ENCODE results near the gene CCDC181.

DNA sequence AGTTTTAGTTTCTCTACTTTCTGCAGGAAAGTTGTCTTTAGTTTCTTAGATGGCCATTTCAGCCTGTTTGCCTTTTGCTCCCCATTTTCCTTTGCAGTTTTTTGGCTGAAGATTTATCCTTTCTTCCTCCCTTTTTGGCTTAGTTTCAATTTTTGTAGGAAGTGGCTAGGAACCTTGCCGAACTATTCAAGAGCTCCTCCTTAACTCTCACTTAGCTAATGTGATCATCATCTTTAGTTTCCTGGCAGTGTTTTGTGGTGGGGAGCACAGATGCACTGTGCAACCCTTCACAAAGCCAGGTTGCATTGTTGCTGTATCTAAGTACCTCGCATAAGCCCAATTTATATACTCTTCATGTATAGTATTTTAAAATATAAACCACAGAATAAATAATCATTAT is 28.8 kb upstream of the CCDC181 start:
- TF ChIP-seq TARDBP (IDR thresholded peaks at IDR 0.05) (no peak), FOXM1 (IDR thresholded peaks at IDR 0.05; ENCODE audit: borderline replicate concordance) (no peak), FOXK2 (IDR thresholded peaks at IDR 0.05) (no peak), SP1 (IDR thresholded peaks at IDR 0.05) (no peak), BHLHE40 (IDR thresholded peaks at IDR 0.05; ENCODE audit: borderline replicate concordance) (no peak), HDGF (IDR thresholded peaks at IDR 0.05; ENCODE audit: borderline replicate concordance) (no peak), SUZ12 (IDR thresholded peaks at IDR 0.05) (no peak)
- TF ChIP-seq, protein P1, sequence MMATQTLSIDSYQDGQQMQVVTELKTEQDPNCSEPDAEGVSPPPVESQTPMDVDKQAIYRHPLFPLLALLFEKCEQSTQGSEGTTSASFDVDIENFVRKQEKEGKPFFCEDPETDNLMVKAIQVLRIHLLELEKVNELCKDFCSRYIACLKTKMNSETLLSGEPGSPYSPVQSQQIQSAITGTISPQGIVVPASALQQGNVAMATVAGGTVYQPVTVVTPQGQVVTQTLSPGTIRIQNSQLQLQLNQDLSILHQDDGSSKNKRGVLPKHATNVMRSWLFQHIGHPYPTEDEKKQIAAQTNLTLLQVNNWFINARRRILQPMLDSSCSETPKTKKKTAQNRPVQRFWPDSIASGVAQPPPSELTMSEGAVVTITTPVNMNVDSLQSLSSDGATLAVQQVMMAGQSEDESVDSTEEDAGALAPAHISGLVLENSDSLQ (IDR thresholded peaks at IDR 0.05) = no peak

All from HEK293T (cell line).